ENCODE data around the gene MFN1. TPM values are rescaled to one million over a fixed set of nuclear protein-coding genes. Genes with fewer than 3 reads are reported as not detected.

The MFN1 gene
- total RNA-seq, 1 donor from 2014 or later, result 42.3 TPM

GRCh38 chr3:179363332-179363731, 15.8 kb downstream of the MFN1 start:
- DNase-seq (ENCODE audit: extremely low spot score, unreplicated experiment), result no peak
- Mint-ChIP-seq H3K27ac (no peak overlapping the region), H3K4me3 (no peak overlapping the region), H3K36me3 (peaks cover 21% of the 10 kb centered on the region), H3K9me3 (no peaks in the 10 kb centered on the region), H3K4me1 (ENCODE audit: unreplicated experiment) (no peaks in the 10 kb centered on the region), H3K27me3 (no peaks in the 10 kb centered on the region)
- TF ChIP-seq, protein P1, sequence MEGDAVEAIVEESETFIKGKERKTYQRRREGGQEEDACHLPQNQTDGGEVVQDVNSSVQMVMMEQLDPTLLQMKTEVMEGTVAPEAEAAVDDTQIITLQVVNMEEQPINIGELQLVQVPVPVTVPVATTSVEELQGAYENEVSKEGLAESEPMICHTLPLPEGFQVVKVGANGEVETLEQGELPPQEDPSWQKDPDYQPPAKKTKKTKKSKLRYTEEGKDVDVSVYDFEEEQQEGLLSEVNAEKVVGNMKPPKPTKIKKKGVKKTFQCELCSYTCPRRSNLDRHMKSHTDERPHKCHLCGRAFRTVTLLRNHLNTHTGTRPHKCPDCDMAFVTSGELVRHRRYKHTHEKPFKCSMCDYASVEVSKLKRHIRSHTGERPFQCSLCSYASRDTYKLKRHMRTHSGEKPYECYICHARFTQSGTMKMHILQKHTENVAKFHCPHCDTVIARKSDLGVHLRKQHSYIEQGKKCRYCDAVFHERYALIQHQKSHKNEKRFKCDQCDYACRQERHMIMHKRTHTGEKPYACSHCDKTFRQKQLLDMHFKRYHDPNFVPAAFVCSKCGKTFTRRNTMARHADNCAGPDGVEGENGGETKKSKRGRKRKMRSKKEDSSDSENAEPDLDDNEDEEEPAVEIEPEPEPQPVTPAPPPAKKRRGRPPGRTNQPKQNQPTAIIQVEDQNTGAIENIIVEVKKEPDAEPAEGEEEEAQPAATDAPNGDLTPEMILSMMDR (conservative IDR thresholded peaks at IDR 0.05), result no peak

DNA sequence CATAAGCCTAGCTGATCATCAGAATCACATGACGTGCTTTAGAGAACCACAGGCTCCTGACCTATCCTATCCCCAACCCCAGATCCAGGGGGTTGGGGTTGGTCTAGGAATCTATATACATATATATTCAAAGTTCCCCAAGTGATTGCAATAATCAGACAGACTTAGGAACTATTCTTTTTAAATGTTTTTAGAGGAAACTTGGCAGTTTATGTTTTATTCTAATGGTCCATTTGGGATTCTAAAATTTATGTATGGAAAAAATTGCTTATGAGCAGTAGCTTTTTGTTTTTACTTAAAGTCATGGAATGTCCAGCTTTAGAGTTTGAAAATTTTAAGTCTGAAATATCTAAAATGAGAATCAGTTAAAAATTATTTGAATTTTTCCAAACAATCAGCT, 22.1 kb downstream of the MFN1 start:
- no peak overlapping the region for H3K27ac Mint-ChIP-seq
- no peaks in the 10 kb centered on the region for H3K9me3 Mint-ChIP-seq
- H3K36me3 Mint-ChIP-seq, result peaks cover 18% of the 10 kb centered on the region
- no peak for DNase-seq (ENCODE audit: extremely low spot score, unreplicated experiment)
- TF ChIP-seq, protein P1 (conservative IDR thresholded peaks at IDR 0.05), result no peak
- H3K4me3 Mint-ChIP-seq, result no peak overlapping the region
- H3K4me1 Mint-ChIP-seq (ENCODE audit: unreplicated experiment), result no peaks in the 10 kb centered on the region
- H3K27me3 Mint-ChIP-seq, result no peaks in the 10 kb centered on the region

DNA sequence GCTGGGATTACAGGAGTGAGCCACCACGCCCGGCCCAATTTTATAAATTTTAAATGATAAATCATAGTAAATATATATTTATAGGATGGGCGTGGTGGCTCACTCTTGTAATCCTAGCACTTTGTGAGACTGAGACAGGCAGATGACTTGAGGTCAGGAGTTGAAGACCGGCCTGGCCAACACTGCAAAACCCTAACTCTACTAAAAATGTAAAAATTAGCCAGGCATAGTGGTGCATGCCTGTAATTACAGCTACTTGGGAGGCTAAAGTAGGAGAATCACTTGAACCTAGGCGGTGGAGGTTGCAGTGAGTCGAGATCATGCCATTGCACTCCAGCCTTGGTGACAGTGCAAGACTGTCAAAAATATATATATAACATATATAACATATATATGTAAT, 26.4 kb downstream of the MFN1 start:
- no peaks in the 10 kb centered on the region for H3K4me1 Mint-ChIP-seq (ENCODE audit: unreplicated experiment)
- peaks cover 20% of the 10 kb centered on the region for H3K36me3 Mint-ChIP-seq
- no peaks in the 10 kb centered on the region for H3K27me3 Mint-ChIP-seq
- no peaks in the 10 kb centered on the region for H3K9me3 Mint-ChIP-seq
- TF ChIP-seq, protein P1 (conservative IDR thresholded peaks at IDR 0.05), result no peak
- no peak overlapping the region for H3K27ac Mint-ChIP-seq
- no peak overlapping the region for H3K4me3 Mint-ChIP-seq
- no peak for DNase-seq (ENCODE audit: extremely low spot score, unreplicated experiment)

- no peaks in the 10 kb centered on the region for H3K4me1 Mint-ChIP-seq (ENCODE audit: unreplicated experiment)
- no peak overlapping the region for H3K4me3 Mint-ChIP-seq
- TF ChIP-seq, protein P1 (conservative IDR thresholded peaks at IDR 0.05), result no peak
- no peaks in the 10 kb centered on the region for H3K9me3 Mint-ChIP-seq
- H3K36me3 Mint-ChIP-seq, result peaks cover 24% of the 10 kb centered on the region
- DNase-seq (ENCODE audit: extremely low spot score, unreplicated experiment), result no peak
- no peak overlapping the region for H3K27ac Mint-ChIP-seq
- no peaks in the 10 kb centered on the region for H3K27me3 Mint-ChIP-seq
Measured at GRCh38 chr3:179375091-179375999, 27.8 kb downstream of the MFN1 start.

DNA sequence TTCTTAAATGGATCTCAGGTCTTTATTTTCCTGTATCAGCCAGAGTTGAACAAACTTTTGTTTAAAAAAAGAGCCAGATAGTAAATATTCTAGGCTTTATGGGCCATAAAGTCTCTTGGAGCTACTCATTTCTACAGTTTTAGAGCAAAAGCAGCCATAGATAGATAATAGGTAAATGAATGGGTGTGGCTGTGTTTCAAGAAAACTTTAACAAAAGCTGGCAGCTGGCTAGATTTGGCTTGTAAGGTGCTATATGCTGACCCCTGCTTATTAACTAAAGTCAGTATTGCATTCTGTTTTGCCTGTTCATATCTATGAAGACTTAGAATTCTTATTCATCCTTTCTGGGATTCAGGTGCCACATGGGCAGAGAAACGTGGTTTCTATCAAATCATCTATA, 29.0 kb downstream of the MFN1 start:
- Mint-ChIP-seq H3K9me3 (no peaks in the 10 kb centered on the region), H3K27ac (no peak overlapping the region), H3K27me3 (no peaks in the 10 kb centered on the region), H3K36me3 (peaks cover 27% of the 10 kb centered on the region), H3K4me3 (no peak overlapping the region), H3K4me1 (ENCODE audit: unreplicated experiment) (no peaks in the 10 kb centered on the region)
- TF ChIP-seq, protein P1 (conservative IDR thresholded peaks at IDR 0.05), result no peak
- DNase-seq (ENCODE audit: extremely low spot score, unreplicated experiment), result no peak
